HG02623 (cell line): ENCODE measurements around the gene EME2.

ENCODE experiments used
- ATAC-seq: cut with Tn5 transposase; IDR thresholded peaks from one replicate; pipeline ENCODE4 v1.9.1; 2021; ENCODE audit warnings: moderate library complexity; ENCODE audit not compliant: unreplicated experiment

The EME2 gene

DNA sequence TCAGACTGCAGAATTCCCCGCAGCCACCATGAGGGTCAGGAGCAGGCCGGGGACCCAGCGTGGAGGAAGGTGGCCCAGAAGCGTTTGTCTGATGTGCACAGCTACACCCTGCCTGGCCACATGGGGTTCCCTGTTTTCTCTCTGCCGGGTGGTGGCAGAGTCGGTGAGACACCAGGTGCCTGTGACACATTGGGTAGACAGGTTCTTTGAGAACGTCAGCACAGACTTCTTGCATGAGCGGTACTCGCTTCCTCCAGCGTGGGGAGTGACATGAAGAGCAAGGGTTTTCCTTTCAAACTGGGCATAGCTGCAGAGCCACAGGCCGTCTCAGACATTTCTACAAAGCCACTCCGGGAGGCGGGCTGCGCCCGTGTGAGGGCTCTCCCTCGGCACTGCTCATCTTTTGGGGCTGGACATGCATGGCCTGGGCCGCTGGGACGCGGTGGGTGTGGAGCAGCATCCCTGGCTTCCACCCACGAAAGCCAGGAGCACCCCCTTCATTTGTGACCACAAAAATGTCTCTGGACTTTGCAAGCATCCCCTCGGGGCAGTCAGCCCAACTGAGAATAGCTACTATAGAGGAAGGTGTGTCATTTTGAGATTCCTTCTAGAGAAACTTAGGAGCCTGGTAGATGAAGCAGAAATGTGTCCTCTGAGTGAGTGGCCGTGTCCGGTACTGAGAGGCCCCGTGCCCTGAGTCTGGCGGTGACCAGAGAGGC is 27.3 kb upstream of the EME2 start:
- no peak for ATAC-seq

DNA sequence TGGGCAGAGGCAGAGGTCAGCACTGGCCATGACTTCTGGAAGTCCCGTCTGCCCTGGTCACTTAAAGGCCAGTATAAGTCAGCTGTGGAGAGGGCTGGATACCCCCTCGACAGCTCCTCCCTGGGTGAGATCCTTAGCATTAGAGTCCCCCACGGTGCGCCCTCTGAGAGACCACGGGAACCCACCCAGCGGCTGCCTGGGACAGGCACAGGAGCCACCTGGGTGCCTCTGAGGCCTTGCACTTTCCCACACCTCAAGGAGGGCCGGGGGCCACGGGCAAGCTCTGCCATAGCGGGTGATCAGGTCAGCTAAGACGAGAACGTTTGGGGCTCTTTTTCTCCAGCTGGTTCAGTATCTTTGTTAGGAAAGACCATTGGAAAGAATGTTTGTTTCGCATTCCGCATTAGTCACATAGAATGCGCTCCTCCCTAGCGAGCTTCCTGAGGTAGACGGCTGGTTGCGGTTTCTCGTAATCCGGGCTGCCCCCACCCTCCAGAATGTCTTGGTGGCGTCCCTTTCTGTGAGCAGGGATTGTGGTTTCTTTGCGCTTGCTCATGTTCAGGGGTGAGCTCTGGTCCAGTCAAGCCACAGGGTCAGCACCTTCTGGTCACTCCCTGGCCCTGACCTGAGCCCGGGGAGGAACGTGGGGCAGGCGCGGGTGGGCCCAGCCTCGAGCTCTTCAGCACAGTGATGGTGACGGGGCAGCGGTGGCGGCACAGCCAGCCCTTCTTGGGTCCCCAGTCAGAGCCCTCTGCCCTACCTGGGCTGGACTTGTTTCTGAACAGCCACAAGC is 26.5 kb upstream of the EME2 start:
- ATAC-seq: no peak

DNA sequence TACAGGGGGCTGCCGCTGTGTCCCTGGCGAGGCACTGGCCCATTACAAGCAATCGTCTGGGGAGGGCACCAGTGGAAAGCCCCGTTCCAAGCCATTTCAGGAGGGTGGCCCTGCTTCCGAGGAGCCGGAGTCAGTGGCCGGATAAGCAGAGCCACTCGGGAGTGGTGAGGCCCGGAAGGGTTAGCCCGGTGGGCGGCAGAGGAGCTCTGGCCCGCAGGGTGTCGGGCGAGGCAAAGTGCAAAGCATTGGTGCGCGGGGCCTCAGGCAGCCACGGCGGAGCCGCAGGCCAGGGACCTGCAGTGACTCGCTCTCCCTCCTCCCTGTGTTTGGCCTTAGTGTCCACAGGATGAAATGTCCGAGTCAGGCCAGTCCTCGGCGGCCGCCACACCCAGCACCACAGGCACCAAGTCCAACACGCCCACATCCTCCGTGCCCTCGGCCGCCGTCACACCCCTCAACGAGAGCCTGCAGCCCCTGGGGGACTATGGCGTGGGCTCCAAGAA is 25.9 kb upstream of the EME2 start:
- ATAC-seq: no peak

DNA sequence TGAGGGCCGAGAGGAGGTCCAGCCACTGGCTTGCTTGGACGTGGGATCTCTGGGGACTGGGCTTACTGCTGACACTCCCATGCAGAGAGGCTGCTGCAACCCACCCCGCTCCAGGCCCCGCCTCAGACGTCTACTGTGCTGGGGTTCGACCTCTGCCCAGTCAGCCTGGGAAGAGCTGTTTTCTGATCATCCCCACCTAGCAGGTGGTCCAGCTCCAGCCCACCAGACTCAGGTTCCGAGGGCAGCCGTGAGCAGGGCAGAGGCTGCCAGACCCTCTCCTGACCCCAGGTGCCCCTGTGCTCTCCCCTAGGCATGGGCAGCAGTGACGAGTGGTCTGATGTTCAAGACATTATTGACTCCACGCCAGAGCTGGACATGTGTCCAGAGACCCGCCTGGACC is 24.7 kb upstream of the EME2 start:
- ATAC-seq: no peak

DNA sequence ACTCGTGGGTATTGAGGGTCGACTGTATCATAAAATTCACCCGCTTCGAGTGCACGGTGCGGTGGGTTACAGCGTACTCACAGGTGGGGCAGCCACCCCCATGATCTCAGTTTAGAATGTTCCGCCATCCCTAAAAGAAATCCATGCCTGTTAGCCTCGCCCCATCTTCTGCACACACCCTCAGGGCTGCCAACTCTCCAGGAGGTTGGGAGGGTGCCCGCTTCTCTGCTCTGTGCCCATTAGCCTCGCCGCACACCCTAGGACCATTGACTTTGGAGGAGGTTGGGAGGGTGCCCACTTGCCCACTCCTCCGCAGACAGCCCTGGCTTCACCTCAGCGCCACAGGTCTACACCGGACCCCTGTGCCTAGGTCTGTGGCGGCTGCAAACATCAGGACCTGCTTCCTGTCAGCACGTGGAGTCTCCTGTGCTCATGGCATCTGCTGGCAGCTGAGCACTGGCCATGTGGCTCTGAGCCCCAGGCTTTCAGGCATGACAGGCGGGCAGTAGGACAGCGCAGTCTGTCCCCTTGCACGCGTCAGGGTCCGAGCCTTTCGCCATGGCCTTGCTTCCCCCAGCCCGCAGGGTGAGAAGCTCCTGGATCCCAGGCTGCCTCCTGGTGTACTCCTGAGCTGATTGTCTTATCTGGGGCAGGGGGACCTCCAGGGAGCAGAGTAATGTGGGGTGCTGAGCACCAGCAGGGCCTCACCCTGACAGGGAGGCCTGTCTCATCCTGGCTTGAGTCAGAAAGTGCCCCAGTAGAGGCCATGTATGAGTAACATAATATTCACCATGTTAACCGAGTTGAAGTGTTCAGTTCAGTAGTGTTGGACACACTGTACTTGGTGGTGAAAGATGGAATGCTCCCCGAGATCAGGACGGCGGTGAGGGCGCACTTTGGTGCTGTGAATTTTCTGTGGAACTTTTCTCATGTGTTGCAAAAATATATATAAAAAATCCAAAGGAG is 23.2 kb upstream of the EME2 start:
- ATAC-seq: no peak

DNA sequence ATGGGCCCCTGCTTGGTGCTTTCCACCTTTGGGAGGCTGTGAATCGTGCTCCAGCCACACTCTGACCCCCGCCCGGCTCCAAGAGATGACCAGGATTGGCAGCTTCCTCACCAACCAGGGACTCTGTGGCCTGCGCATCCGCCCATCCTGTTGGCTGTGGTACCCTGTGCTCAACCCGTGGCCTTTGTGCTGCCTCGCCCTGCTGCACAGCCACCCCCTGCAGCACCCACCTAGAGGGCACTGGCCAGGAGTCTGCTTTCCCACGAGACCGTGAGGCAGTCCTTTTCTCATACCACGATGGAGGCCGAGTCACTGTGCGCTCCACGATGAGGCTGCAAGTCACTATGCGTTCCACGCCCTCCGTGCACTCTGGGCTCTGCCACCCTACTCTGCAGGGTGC is 20.7 kb upstream of the EME2 start:
- no peak for ATAC-seq

DNA sequence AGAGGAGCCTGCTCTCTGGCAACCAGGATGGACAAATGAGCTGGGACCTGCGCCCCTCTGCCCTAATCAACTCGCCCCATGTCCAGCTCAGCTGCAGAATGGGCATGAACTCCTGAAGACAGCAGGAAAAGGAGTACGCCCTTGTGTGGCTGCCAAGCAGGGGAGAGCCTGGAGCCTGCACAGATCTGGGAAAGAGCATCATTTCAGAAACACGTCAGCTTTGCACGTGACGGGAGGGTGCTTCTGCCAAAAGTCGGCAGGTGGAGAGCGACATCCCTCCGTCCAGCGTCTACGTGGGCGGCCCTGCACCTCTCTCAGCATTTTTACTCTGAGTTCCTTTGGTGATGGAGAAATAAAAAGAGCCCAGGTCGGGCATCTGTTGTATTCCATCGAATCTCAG is 19.8 kb upstream of the EME2 start:
- no peak for ATAC-seq

DNA sequence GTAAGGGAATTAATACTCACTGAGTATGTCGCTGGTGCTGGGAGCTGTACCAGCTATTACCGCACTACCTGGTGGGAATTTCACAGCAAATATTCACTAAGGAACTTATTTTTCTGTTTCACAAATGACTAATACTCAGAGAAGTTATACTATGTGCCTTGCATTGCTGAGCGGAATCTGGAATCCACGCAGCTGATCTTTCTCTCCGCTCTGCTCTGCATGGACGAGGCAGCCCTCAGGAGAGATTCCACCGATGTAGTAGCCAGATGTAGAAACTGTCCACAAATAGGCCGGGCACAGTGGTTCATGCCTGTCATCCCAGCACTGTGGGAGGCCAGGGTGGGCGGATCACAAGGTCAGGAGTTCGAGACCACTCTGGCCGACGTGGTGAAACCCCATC is 18.4 kb upstream of the EME2 start:
- ATAC-seq: no peak

DNA sequence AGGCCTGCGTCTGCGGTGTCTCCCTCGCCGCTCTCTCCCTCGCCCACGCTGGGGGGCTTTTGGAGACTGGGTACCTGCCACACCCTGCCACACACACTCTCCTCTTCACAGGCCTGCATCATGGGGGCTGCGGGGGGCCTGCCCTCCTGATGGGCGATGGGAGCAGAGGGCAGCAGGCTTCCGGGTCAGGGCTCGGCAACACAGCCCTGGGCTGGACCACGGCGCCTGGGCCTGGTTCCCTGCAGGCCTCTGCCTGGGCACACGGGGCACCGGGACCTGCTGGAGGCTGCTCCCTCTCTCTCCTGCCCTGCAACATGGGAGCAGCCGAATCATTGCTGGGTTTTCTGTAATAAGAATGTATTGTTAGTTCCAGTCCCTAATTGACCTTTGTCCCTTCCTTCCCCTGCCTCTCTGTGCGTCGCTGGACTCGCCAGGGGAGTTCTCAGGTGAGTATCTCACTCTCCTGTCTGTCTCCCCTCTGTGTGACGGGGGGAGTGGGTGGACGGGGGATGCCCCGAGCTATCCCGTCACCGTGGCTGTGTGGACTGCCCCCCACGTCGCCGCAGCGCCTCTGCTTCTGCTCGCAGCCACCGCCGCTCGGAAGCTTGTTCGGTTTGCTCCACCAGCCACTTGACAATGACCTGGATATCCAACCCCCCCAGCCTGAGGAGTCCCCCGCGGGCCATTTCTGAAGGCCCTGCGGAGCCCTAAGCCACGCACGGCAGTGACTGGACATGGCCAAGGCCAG is 14.7 kb upstream of the EME2 start:
- ATAC-seq: no peak

DNA sequence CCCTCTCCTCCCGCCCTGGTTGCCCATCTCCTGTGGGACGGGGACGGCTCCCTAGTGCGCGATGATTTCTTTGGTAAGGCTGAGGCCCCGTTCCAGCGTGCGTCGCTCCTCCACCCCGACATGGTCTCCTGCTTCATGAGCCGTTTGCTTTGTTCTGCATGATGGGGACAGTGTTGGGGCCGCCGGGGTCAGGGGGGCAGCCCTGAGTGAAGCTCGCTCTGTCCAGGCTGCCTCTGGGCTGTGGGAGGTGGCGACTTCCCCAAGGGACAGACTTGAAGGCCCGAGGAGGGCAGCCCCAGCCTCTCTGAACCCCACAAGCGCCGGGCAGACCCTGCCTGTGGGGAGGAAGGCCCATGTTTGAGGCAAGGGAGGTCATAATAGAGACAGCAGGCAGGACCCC is 13.7 kb upstream of the EME2 start:
- no peak for ATAC-seq

DNA sequence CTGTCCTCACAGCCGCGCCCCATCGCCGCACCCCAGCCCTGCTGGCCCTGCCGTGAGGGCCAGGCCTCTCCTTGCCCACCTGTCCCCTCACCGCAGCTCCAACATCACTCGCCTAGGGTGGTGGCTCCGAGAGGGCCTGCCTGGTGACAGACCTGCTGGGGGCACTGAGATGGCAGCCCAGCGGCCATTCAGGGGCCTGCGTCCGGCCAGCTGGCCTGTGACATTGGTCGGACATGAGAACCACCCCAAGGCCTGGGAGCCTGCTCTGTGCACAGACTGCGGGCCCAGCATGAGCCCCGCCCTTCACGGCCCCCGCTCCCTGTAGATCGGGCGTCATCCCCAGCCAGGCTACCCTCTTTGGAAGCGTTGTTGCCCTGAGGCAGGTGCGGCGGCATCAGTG is 13.1 kb upstream of the EME2 start:
- no peak for ATAC-seq

DNA sequence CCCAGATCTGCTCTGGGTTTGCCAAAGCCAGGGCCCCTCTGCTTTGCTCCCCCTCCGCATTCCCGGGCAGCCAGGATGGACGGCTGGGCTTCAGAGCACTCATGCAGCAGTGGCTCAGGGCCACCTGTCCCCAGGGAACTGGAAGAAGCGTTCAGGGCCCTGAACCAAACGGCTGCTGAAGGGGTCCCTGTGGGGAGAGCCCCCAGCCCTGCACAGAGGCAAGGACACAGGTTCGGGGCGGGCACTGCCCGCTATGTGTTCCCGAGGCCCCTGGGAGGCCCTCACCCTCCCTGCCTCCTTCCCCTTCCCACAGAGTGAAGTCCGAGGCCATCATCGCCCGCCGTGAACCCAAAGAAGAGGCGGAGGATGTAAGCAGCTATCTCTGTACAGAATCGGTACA is 11.7 kb upstream of the EME2 start:
- no peak for ATAC-seq

DNA sequence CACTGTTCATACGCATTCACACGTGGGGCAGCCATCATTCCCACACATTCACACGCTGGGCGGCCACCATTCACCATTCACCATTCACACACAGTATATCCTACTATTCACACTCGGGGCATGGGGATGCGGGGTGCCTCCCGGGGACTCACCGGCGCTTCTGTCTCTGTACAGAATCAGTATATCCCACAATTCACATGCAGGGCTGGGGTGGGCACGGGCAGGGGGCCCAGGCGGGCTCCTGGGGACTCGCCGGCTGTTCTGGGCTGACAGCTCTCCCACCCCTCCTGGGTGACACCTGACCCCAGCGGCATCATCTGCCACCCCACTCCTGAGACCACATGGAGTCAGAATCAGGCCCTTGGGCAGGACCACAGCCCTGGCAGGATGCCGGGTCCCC is 10.9 kb upstream of the EME2 start:
- no peak for ATAC-seq

DNA sequence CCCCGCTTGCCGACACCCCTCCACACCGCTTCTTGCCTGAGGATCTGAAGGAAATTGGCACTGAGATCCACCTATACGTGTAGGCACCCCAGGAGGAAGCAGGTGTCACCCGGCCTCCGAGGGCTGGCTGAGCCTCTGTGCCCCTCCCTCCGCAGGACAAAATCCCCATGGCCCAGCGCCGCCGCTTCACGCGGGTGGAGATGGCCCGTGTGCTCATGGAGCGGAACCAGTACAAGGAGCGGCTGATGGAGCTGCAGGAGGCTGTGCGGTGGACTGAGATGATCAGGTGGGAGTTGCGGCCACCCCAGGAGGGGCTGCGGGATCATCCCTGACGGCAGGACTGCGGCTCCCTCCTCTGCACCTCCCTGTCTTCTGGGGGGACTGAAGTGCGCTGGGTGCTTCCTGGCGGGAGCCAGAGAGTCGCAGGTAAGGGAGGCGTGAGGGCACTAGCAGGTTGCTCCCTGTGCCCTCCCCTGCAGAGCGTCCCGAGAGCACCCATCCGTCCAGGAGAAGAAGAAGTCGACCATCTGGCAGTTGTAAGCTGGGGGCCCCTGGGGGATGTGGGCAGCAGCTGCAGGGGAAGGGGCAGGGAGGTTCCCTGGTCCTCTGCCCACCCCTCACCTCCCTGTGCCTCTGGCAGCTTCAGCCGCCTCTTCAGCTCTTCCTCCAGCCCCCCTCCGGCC is 10.3 kb upstream of the EME2 start:
- no peak for ATAC-seq

DNA sequence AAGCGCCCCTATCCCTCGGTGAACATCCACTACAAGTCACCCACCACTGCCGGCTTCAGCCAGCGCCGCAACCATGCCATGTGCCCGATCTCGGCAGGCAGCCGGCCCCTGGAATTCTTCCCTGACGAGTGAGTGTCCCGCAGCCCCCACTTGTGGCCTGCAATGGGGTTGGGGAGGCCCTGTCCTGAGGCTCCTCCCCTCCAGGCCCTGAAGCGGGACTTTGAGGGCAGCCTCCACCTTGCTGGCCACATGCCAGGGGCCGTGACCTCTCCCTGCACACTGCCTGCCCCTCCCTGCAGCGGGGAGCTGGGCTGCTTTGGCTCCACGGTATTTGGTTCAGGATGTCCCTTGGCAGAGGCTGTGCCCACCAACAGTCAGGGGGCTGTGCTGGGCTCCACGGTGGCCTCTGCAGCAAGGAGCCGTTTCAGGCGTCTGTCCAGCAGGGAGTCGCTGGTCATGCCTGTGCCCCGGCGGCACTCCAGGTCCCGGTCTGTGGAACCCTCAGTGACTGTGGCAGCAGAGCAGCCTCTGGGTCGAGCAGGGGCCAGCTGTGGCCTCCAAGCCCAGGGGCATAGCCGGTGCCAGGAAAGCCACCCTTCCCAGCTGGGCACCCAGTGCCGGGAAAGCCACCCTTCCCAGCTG is 9.6 kb upstream of the EME2 start:
- ATAC-seq: no peak

DNA sequence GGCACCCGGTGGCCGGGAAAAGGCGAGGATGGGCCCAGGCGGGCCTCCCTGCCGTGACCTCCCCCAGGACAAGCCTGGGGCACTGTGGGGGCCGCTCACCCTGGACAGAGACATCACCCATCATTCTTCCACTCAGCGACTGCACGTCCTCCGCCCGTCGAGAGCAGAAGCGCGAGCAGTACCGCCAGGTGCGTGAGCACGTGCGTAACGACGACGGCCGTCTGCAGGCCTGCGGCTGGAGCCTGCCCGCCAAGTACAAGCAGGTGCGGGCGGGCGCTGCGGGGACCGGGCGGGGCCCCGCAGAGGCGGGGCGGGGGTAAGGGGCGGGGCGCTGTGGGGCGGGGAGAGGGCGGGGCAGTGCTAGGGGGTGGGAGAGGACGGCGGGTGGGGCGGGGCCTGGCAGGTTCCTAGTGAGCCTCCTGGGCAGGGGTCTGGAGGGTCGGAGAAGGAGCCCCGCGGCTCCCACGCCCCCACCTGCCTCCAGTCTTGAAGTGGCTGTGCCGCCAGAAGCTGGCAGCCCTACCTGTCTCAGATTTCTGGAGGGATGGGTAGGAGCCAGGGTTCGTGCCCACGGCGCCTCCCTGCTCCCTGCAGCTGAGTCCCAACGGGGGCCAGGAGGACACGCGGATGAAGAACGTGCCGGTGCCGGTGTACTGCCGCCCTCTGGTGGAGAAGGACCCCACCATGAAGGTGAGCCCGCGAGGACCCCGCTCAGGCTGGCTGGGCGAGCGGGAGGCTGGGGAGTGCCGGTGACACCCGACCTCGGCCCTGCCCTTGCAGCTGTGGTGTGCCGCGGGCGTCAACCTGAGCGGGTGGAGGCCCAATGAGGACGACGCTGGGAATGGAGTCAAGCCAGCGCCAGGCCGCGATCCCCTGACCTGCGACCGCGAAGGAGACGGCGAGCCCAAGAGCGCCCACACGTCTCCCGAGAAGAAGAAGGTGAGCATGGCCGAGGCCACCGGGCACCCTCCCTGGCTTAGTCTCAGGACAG is 8.8 kb upstream of the EME2 start:
- ATAC-seq: no peak

DNA sequence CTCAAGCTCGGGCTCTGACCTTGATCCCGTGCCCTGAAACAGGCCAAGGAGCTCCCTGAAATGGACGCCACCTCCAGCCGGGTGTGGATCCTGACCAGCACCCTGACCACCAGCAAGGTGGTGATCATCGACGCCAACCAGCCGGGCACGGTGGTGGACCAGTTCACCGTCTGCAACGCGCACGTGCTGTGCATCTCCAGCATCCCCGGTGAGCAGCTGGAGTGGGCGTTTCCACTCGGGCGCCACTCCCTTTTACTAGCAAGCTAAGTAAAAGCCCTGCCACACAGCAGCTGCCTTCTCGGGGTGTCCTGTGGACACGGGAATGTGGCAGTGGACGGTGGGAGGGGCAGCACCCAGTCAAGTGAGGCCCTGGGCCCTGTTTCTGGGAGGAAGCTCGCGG is 7.6 kb upstream of the EME2 start:
- ATAC-seq: no peak

DNA sequence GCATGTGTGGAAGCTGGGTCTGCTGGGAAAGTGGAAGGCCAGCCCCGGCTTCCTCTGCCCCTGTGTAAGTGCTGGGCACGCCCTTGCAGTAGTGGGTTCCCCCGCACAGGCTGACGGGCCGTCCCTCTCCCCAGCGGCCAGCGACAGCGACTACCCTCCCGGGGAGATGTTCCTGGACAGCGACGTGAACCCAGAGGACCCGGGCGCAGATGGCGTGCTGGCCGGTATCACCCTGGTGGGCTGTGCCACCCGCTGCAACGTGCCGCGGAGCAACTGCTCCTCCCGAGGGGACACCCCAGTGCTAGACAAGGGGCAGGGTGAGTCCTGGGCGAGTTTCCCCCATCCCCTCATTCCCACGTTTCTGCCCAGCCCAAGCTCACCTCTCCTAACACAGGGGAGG is 6.8 kb upstream of the EME2 start:
- ATAC-seq: no peak
